Trophoblast cell (in vitro differentiated cells and primary cell): ENCODE results near the gene SSH2.
A peak's percentile ranks its signal among the peaks of the same experiment; 100 is the strongest.
"Not testable (repeated sequence)": the region's sequence is repeated elsewhere in the genome, so short reads cannot be mapped to it uniquely, and the experiment has no call there.

ENCODE experiments used
- DNase-seq, 2 donors: peaks; one replicate each; pipeline ENCODE4 v3.0.0-alpha.2; 2016
- H2AFZ ChIP-seq: 2 replicates; pipeline ENCODE4 v1.6.1; 2013; ENCODE audit warnings: low read length, moderate library complexity, mild to moderate bottlenecking; ENCODE audit not compliant: insufficient read depth, poor library complexity
- H2AK5ac ChIP-seq: 2 replicates; pipeline ENCODE4 v1.6.1; 2013; ENCODE audit warnings: mild to moderate bottlenecking, low read length
- H2BK120ac ChIP-seq: 2 replicates; pipeline ENCODE4 v1.6.1; 2013; ENCODE audit warnings: low read length, mild to moderate bottlenecking, moderate library complexity; ENCODE audit not compliant: insufficient read depth, poor library complexity
- H2BK12ac ChIP-seq: 2 replicates; pipeline ENCODE4 v1.6.1; 2013; ENCODE audit warnings: mild to moderate bottlenecking, low read length, moderate library complexity
- H2BK5ac ChIP-seq: 2 replicates; pipeline ENCODE4 v1.6.1; 2013; ENCODE audit warnings: low read length, low read depth, moderate library complexity, mild to moderate bottlenecking; ENCODE audit not compliant: poor library complexity
- H3K14ac ChIP-seq: 2 replicates; pipeline ENCODE4 v1.6.1; 2013; ENCODE audit warnings: mild to moderate bottlenecking, low read length
- H3K18ac ChIP-seq: 2 replicates; pipeline ENCODE4 v1.6.1; 2013; ENCODE audit warnings: mild to moderate bottlenecking, low read length
- H3K23ac ChIP-seq: 2 replicates; pipeline ENCODE4 v1.6.1; 2013; ENCODE audit warnings: low read length
- H3K27ac ChIP-seq: 2 replicates; pipeline ENCODE4 v1.5.1; 2013; ENCODE audit warnings: low read depth, mild to moderate bottlenecking, inconsistent platforms, low read length, moderate library complexity
- H3K27me3 ChIP-seq: 2 replicates; pipeline ENCODE4 v1.6.1; 2013; ENCODE audit warnings: inconsistent platforms, mild to moderate bottlenecking, low read length, moderate library complexity; ENCODE audit not compliant: insufficient read depth
- H3K36me3 ChIP-seq, 2 experiments: 1 replicate in 1 of 2; 2 replicates in 1 of 2; pipeline ENCODE4 v1.6.1; 2013; ENCODE audit warnings: low read length in 2 of 2, mild to moderate bottlenecking in 2 of 2, moderate library complexity in 1 of 2; ENCODE audit not compliant: insufficient read depth in 2 of 2, control insufficient read depth in 1 of 2
- H3K4ac ChIP-seq: 2 replicates; pipeline ENCODE4 v1.6.1; 2013; ENCODE audit warnings: low read depth, mild to moderate bottlenecking, low read length, moderate library complexity
- H3K4me1 ChIP-seq, 2 experiments: 1 replicate in 1 of 2; 2 replicates in 1 of 2; pipeline ENCODE4 v1.6.1; 2013; ENCODE audit warnings: low read length in 2 of 2, mild to moderate bottlenecking in 2 of 2, moderate library complexity in 1 of 2; ENCODE audit not compliant: insufficient read depth in 2 of 2, control insufficient read depth in 1 of 2
- H3K4me2 ChIP-seq: 2 replicates; pipeline ENCODE4 v1.6.1; 2013; ENCODE audit warnings: inconsistent platforms, mild to moderate bottlenecking, low read length, moderate library complexity
- H3K4me3 ChIP-seq: 2 replicates; pipeline ENCODE4 v1.5.1; 2013; ENCODE audit warnings: mild to moderate bottlenecking, low read depth, low read length, inconsistent platforms
- H3K79me1 ChIP-seq: one replicate; pipeline ENCODE4 v1.6.1; 2013; ENCODE audit warnings: low read length
- H3K79me2 ChIP-seq: 2 replicates; pipeline ENCODE4 v1.6.1; 2013; ENCODE audit warnings: low read length, mild to moderate bottlenecking; ENCODE audit not compliant: control insufficient read depth, insufficient read depth, poor library complexity
- H3K9ac ChIP-seq: 2 replicates; pipeline ENCODE4 v1.6.1; 2013; ENCODE audit warnings: mild to moderate bottlenecking, low read length
- H3K9me3 ChIP-seq: 2 replicates; pipeline ENCODE4 v1.6.1; 2013; ENCODE audit warnings: low read depth, mild to moderate bottlenecking, control low read depth, inconsistent platforms, low read length; ENCODE audit not compliant: insufficient read depth
- H4K12ac ChIP-seq: 2 replicates; pipeline ENCODE4 v1.6.1; 2013; ENCODE audit warnings: low read depth, mild to moderate bottlenecking, low read length, moderate library complexity
- H4K8ac ChIP-seq: 2 replicates; pipeline ENCODE4 v1.6.1; 2013; ENCODE audit warnings: low read depth, mild to moderate bottlenecking, low read length, moderate library complexity
- H4K91ac ChIP-seq: one replicate; pipeline ENCODE4 v1.6.1; 2013; ENCODE audit warnings: low read depth, mild to moderate bottlenecking, low read length, moderate library complexity
- WGBS: extraction: QIAGEN DNeasy Blood & Tissue Kit; methylation state at CpG from one replicate; pipeline ENCODE4 v1.1.7; 2013; ENCODE audit warnings: missing lambda C conversion rate; ENCODE audit not compliant: insufficient read length, insufficient coverage; ENCODE audit errors: extremely low coverage; 5-methylcytosine and 5-hydroxymethylcytosine counted together

The SSH2 gene

DNA sequence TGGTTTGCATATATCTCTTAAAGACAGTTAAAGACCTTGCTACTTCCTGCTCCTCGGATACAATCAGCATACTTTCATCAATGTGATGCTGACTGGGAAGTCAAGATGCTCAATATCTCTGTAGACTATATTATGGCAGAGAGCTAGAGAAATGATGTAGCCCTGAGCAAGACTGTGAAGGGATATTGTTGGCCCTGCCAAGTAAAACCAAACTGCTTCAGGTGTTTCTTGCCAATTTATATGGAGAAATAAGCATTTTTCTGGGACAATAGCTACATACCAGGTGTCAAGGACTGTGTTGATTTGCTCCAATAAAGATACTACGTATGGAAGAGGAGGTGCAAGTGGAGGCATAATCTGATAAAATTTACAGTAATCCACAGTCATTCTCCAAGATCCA lies 6.7 kb upstream of the SSH2 start:
- no peak for DNase-seq
- no peak overlapping the region for H2BK5ac ChIP-seq
- H4K8ac ChIP-seq: no peak overlapping the region
- no peak overlapping the region for H3K23ac ChIP-seq
- no peaks in the 10 kb centered on the region for H3K79me2 ChIP-seq
- H3K79me1 ChIP-seq: no peaks in the 10 kb centered on the region
- H3K4me3 ChIP-seq: no peak overlapping the region
- H3K27ac ChIP-seq: no peak overlapping the region
- H4K12ac ChIP-seq: no peak overlapping the region
- H3K9me3 ChIP-seq: no peaks in the 10 kb centered on the region
- no peak overlapping the region for H3K18ac ChIP-seq
- H4K91ac ChIP-seq: no peak overlapping the region
- H3K27me3 ChIP-seq: no peaks in the 10 kb centered on the region
- H3K36me3 ChIP-seq: no peaks in the 10 kb centered on the region
- no peaks in the 10 kb centered on the region for H3K4me1 ChIP-seq
- no CpG with 5 or more reads among the region's 2 CpGs for whole genome bisulfite sequencing
- H3K4ac ChIP-seq: no peak overlapping the region
- no peak overlapping the region for H3K9ac ChIP-seq
- H2AFZ ChIP-seq: no peak overlapping the region
- no peak overlapping the region for H2BK12ac ChIP-seq
- no peak overlapping the region for H2BK120ac ChIP-seq
- H3K4me2 ChIP-seq: no peak overlapping the region
- H2AK5ac ChIP-seq: no peak overlapping the region
- no peak overlapping the region for H3K14ac ChIP-seq

DNA sequence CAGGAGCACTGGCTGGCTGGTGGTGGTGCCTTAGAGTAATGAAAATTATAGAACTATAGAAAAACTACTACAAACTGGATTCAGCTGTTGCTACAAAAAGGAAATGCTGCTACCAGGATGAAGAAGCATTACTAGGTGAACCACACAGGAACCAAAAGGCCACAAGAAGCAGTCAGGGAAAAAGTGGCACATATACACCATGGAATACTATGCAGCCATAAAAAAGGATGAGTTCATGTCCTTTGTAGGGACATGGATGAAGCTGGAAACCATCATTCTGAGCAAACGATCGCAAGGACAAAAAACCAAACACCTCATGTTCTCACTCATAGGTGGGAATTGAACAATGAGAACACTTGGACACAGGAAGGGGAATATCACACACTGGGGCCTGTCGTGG lies 5.9 kb upstream of the SSH2 start:
- H3K4me1 ChIP-seq, H3K27me3 ChIP-seq, H3K79me2 ChIP-seq, H3K79me1 ChIP-seq, H3K36me3 ChIP-seq, H2BK12ac ChIP-seq, H3K27ac ChIP-seq, H2BK120ac ChIP-seq, H3K4ac ChIP-seq, H3K9ac ChIP-seq, H3K4me3 ChIP-seq, H2BK5ac ChIP-seq, DNase-seq, H2AFZ ChIP-seq, H3K14ac ChIP-seq, H3K18ac ChIP-seq, H4K91ac ChIP-seq, H3K23ac ChIP-seq, H4K8ac ChIP-seq, H3K9me3 ChIP-seq, H4K12ac ChIP-seq, H2AK5ac ChIP-seq, H3K4me2 ChIP-seq: not testable (repeated sequence)
- WGBS: no CpG with 5 or more reads among the region's 3 CpGs

GRCh38 chr17:29933379-29933778 lies 3.4 kb upstream of the SSH2 start:
- Histone ChIP-seq H4K8ac (no peak overlapping the region), H4K91ac (no peak overlapping the region), H3K4ac (no peak overlapping the region), H3K79me2 (peaks cover 9% of the 10 kb centered on the region), H3K27ac (no peak overlapping the region), H3K4me1 (no peaks in the 10 kb centered on the region), H4K12ac (no peak overlapping the region), H3K36me3 (no peaks in the 10 kb centered on the region), H3K9ac (no peak overlapping the region), H2AFZ (no peak overlapping the region), H3K23ac (no peak overlapping the region), H3K4me3 (no peak overlapping the region), H3K79me1 (peaks cover 9% of the 10 kb centered on the region), H3K4me2 (no peak overlapping the region), H2AK5ac (no peak overlapping the region), H2BK5ac (no peak overlapping the region), H3K27me3 (no peaks in the 10 kb centered on the region), H3K18ac (no peak overlapping the region), H2BK120ac (no peak overlapping the region), H3K9me3 (no peaks in the 10 kb centered on the region), H3K14ac (no peak overlapping the region), H2BK12ac (no peak overlapping the region)
- WGBS: no CpG with 5 or more reads among the region's 2 CpGs
- peak; percentile 14 to 58 for DNase-seq

DNA sequence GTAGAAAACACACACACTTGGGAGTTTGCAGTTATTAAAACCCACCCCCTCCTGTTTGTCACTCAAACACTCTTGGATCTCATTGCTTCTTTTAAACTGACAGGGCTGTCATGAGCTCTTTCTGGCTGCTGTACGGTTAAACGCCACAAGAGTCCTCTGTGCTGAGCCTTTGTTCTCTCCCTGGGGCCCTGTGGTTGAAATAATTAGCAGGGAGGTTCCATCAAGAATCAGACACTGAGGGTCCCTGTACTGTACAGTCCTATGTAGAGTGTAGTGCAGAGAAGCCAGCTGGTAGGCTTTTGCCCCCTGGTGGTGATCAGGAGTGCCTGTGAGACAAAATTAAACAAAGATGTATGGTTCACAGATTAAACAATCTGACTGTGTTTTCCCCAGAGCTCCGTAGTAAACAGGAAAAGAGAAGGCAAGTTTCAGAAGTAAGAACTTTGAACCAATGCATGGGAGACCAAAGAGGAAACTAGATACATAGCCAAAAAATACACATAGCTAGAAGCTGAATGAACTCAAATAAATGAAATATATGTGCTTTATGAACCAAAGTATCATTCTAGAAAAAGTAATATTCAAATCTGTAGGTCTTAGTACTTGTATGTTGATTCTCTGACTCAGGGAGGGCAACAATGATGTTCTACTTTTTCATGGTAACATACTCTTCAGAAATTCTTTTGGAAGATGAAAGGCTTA lies 1.4 kb upstream of the SSH2 start:
- no peak overlapping the region for H2AK5ac ChIP-seq
- no peak overlapping the region for H3K9ac ChIP-seq
- H3K4me3 ChIP-seq: no peak overlapping the region
- no peak overlapping the region for H2AFZ ChIP-seq
- H4K8ac ChIP-seq: no peak overlapping the region
- H3K4ac ChIP-seq: no peak overlapping the region
- H3K14ac ChIP-seq: no peak overlapping the region
- peak overlapping the region; percentile 81 for H3K4me2 ChIP-seq
- H4K91ac ChIP-seq: no peak overlapping the region
- no peak overlapping the region for H4K12ac ChIP-seq
- peaks cover 9% of the 10 kb centered on the region for H3K79me2 ChIP-seq
- no peak overlapping the region for H3K27ac ChIP-seq
- H3K36me3 ChIP-seq: no peaks in the 10 kb centered on the region
- no peaks in the 10 kb centered on the region for H3K27me3 ChIP-seq
- no peaks in the 10 kb centered on the region for H3K4me1 ChIP-seq
- peaks cover 9% of the 10 kb centered on the region for H3K79me1 ChIP-seq
- WGBS: no CpG with 5 or more reads among the region's 3 CpGs
- no peak overlapping the region for H2BK12ac ChIP-seq
- no peak overlapping the region for H2BK5ac ChIP-seq
- no peak overlapping the region for H2BK120ac ChIP-seq
- peak; percentile 50 to 80 for DNase-seq
- no peak overlapping the region for H3K18ac ChIP-seq
- H3K23ac ChIP-seq: no peak overlapping the region
- H3K9me3 ChIP-seq: no peaks in the 10 kb centered on the region
